Measurements from ENCODE around the gene ZNF512B. TPM values are rescaled to one million over a fixed set of nuclear protein-coding genes. Genes with fewer than 3 reads are reported as not detected.
"Not testable (repeated sequence)": the region's sequence is repeated elsewhere in the genome, so short reads cannot be mapped to it uniquely, and the experiment has no call there.

ZNF512B gene
- total and polyA plus RNA-seq, 4 donors, result 1.8 to 11.8 (median 9.8) TPM

GRCh38 chr20:63916371-63916939 is 53.3 kb downstream of the ZNF512B start:
- TF ChIP-seq HNF4A (conservative IDR thresholded peaks at IDR 0.05), result peak; percentile 7 to 26
- H3K9me3 ChIP-seq (ENCODE audit: control insufficient read depth in 4 of 4, low read length in 3 of 4); DNase-seq (ENCODE audit: low spot score); H3K9ac ChIP-seq (ENCODE audit: low read depth in 1 of 2, low read length in 2 of 2); H3K27ac ChIP-seq (ENCODE audit: low read depth in 1 of 2, low read length in 2 of 2); H3K4me1 ChIP-seq (ENCODE audit: control insufficient read depth in 4 of 4, insufficient read depth in 4 of 4, low read length in 3 of 4); H3K27me3 ChIP-seq (ENCODE audit: control insufficient read depth in 4 of 4, insufficient read depth in 4 of 4, low read length in 3 of 4); H3K4me3 ChIP-seq (ENCODE audit: low read depth in 1 of 3, low read length in 3 of 3): not testable (repeated sequence)
- WGBS, result 91% methylated on average over 8 of the region's 8 CpGs
- peaks cover 0 to 12% (median 3%) of the 10 kb centered on the region in 4 donors for H3K36me3 ChIP-seq (ENCODE audit: control insufficient read depth in 4 of 4, insufficient read depth in 3 of 4, low read depth in 1 of 4, low read length in 3 of 4)

DNA sequence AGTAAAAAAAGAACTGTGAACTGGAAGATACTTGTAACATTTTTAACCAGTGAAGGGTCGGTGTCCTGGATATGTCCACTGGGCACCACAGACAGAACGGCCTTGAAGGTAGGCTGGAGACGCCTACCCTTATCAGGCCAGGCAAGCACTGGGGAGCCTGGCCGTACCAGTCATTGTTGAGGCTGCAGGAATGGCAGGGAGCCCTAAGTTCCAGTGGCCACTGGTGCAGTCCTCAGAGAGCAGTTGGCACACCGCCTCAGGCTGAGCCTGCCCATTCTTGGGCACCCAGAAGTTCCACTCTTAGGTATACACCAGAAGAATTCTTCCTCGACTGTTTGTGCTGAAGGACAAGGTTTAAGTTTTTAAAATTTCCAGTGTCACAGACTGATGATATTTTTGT is 54.3 kb downstream of the ZNF512B start:
- no peaks in the 10 kb centered on the region for H3K9me3 ChIP-seq (ENCODE audit: control insufficient read depth in 4 of 4, low read length in 3 of 4)
- WGBS, result 91% methylated on average over 6 of the region's 6 CpGs
- no peak overlapping the region for H3K9ac ChIP-seq (ENCODE audit: low read depth in 1 of 2, low read length in 2 of 2)
- no peaks in the 10 kb centered on the region for H3K27me3 ChIP-seq (ENCODE audit: control insufficient read depth in 4 of 4, insufficient read depth in 4 of 4, low read length in 3 of 4)
- no peak overlapping the region for H3K27ac ChIP-seq (ENCODE audit: low read depth in 1 of 2, low read length in 2 of 2)
- H3K36me3 ChIP-seq (ENCODE audit: control insufficient read depth in 4 of 4, insufficient read depth in 3 of 4, low read depth in 1 of 4, low read length in 3 of 4), result peaks cover 0 to 12% (median 2%) of the 10 kb centered on the region in 4 donors
- no peak for DNase-seq (ENCODE audit: low spot score)
- no peak overlapping the region for H3K4me3 ChIP-seq (ENCODE audit: low read depth in 1 of 3, low read length in 3 of 3)
- H3K4me1 ChIP-seq (ENCODE audit: control insufficient read depth in 4 of 4, insufficient read depth in 4 of 4, low read length in 3 of 4), result no peaks in the 10 kb centered on the region
- TF ChIP-seq, protein P1, sequence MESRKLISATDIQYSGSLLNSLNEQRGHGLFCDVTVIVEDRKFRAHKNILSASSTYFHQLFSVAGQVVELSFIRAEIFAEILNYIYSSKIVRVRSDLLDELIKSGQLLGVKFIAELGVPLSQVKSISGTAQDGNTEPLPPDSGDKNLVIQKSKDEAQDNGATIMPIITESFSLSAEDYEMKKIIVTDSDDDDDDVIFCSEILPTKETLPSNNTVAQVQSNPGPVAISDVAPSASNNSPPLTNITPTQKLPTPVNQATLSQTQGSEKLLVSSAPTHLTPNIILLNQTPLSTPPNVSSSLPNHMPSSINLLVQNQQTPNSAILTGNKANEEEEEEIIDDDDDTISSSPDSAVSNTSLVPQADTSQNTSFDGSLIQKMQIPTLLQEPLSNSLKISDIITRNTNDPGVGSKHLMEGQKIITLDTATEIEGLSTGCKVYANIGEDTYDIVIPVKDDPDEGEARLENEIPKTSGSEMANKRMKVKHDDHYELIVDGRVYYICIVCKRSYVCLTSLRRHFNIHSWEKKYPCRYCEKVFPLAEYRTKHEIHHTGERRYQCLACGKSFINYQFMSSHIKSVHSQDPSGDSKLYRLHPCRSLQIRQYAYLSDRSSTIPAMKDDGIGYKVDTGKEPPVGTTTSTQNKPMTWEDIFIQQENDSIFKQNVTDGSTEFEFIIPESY (IDR thresholded peaks at IDR 0.05), result no peak
- TF ChIP-seq RXRA (IDR thresholded peaks at IDR 0.05), result no peak
- TF ChIP-seq FOXA1 (IDR thresholded peaks at IDR 0.05), result no peak
- no peak for TF ChIP-seq FOXA2 (IDR thresholded peaks at IDR 0.05)
- TF ChIP-seq HNF4A (conservative IDR thresholded peaks at IDR 0.05), result no peak
- no peak for TF ChIP-seq HNF4G (IDR thresholded peaks at IDR 0.05)
- TF ChIP-seq, protein P2, sequence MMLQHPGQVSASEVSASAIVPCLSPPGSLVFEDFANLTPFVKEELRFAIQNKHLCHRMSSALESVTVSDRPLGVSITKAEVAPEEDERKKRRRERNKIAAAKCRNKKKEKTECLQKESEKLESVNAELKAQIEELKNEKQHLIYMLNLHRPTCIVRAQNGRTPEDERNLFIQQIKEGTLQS (IDR thresholded peaks at IDR 0.05), result no peak
- TF ChIP-seq MAX (IDR thresholded peaks at IDR 0.05), result no peak
- no peak for TF ChIP-seq NR2F2 (IDR thresholded peaks at IDR 0.05)

DNA sequence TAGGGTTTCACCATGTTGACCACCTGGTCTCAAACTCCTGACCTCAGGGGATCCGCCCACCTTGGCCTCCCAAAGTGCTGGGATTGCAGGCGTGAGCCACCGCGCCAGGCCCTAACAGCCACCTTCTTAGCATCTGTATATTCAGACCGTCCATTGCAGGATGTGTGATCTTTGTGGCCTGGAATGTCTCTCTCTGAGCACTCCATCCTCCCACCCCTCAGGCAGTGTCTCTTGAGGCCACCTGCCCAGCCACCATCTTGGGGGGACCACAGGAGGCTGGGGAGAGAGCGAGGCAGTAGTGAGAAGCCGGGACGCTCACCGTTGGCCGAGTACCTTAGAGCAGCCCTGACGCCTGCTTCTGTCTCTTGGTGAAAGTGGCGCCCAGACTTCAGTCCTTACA is 56.0 kb downstream of the ZNF512B start:
- no peak for TF ChIP-seq NR2F2 (IDR thresholded peaks at IDR 0.05)
- TF ChIP-seq EGR1 (IDR thresholded peaks at IDR 0.05; ENCODE audit: low read depth in 2 of 2), result no peak
- TF ChIP-seq CTCF (IDR thresholded peaks at IDR 0.05; ENCODE audit: low read depth, low read length, missing input control), result no peak
- TF ChIP-seq, protein P1 (IDR thresholded peaks at IDR 0.05), result no peak
- no peak for TF ChIP-seq GABPA (IDR thresholded peaks at IDR 0.05 in 1 of 2, conservative IDR thresholded peaks at IDR 0.05 in 1 of 2)
- TF ChIP-seq JUND (IDR thresholded peaks at IDR 0.05), result no peak
- TF ChIP-seq HNF4A (conservative IDR thresholded peaks at IDR 0.05), result no peak
- no peak overlapping the region for H3K27ac ChIP-seq (ENCODE audit: low read depth in 1 of 2, low read length in 2 of 2)
- no peaks in the 10 kb centered on the region for H3K27me3 ChIP-seq (ENCODE audit: control insufficient read depth in 4 of 4, insufficient read depth in 4 of 4, low read length in 3 of 4)
- no peak overlapping the region for H3K9ac ChIP-seq (ENCODE audit: low read depth in 1 of 2, low read length in 2 of 2)
- DNase-seq (ENCODE audit: low spot score), result no peak
- H3K36me3 ChIP-seq (ENCODE audit: control insufficient read depth in 4 of 4, insufficient read depth in 3 of 4, low read depth in 1 of 4, low read length in 3 of 4), result peaks cover 0 to 4% (median 0%) of the 10 kb centered on the region in 4 donors
- H3K4me3 ChIP-seq (ENCODE audit: low read depth in 1 of 3, low read length in 3 of 3), result no peak overlapping the region
- peaks cover 0 to 1% (median 0%) of the 10 kb centered on the region in 4 donors for H3K4me1 ChIP-seq (ENCODE audit: control insufficient read depth in 4 of 4, insufficient read depth in 4 of 4, low read length in 3 of 4)
- H3K9me3 ChIP-seq (ENCODE audit: control insufficient read depth in 4 of 4, low read length in 3 of 4), result no peaks in the 10 kb centered on the region
- WGBS, result 97% methylated on average over 12 of the region's 12 CpGs
